ENCODE data around the gene C17orf113. TPM values are rescaled to one million over a fixed set of nuclear protein-coding genes. Genes with fewer than 3 reads are reported as not detected.

Gene C17orf113
- polyA plus RNA-seq, result 0.91 and 2.4 TPM in 2 replicates

GRCh38 chr17:42050393-42051012, at the start of gene C17orf113:
TSS of gene C17orf113 (minus strand) at chr17:42050601. CDS start at chr17:42043376, 7,225 bp downstream.

GRCh38 chr17:42097691-42098631, 47.6 kb upstream of the C17orf113 start, which contains the start of gene ZNF385C:
TSS of gene ZNF385C (minus strand) at chr17:42098473. CDS start at chr17:42063056, 35,417 bp downstream.

GRCh38 chr17:42019509-42020404, 30.6 kb downstream of the C17orf113 start, which contains the start of gene NKIRAS2:
TSS of gene NKIRAS2 (plus strand) at chr17:42020090. CDS start at chr17:42021578, 1,488 bp downstream.

GRCh38 chr17:42016941-42017865, 33.2 kb downstream of the C17orf113 start, which contains the start of gene DNAJC7:
TSS of gene DNAJC7 (minus strand) at chr17:42017439. CDS start at chr17:42017416, 23 bp downstream.

Other genes starting within 250 kb of the C17orf113 start
- 0.55 and 0.83 TPM in 2 replicates for gene P3H4, start 238.7 kb downstream of the C17orf113 start, polyA plus RNA-seq
- gene FKBP10, start 237.6 kb downstream of the C17orf113 start, polyA plus RNA-seq, result 0.62 and 0.63 TPM in 2 replicates
- 20.8 and 22.5 TPM in 2 replicates for gene NT5C3B, start 214.4 kb downstream of the C17orf113 start, polyA plus RNA-seq
- not detected in 2 replicates for gene KLHL10, start 212.8 kb downstream of the C17orf113 start, polyA plus RNA-seq
- 3.2 and 5.1 TPM in 2 replicates for gene KLHL11, start 185.2 kb downstream of the C17orf113 start, polyA plus RNA-seq
- 40.6 and 43.7 TPM in 2 replicates for gene ACLY, start 131.7 kb downstream of the C17orf113 start, polyA plus RNA-seq
- gene ODAD4, start 120.0 kb downstream of the C17orf113 start, polyA plus RNA-seq, result 6.8 TPM in 1 of 2 replicates, not detected in the other
- 5.6 and 7.3 TPM in 2 replicates for gene CNP, start 83.8 kb downstream of the C17orf113 start, polyA plus RNA-seq
- 58.9 and 120 TPM in 2 replicates for gene DNAJC7, start 33.2 kb downstream of the C17orf113 start, polyA plus RNA-seq
- gene NKIRAS2, start 30.5 kb downstream of the C17orf113 start, polyA plus RNA-seq, result 0.69 and 1.6 TPM in 2 replicates
- gene ZNF385C, start 47.9 kb upstream of the C17orf113 start, polyA plus RNA-seq, result 42.1 and 57.2 TPM in 2 replicates
- 27.4 and 68.3 TPM in 2 replicates for gene DHX58, start 62.1 kb upstream of the C17orf113 start, polyA plus RNA-seq
- gene KAT2A, start 70.8 kb upstream of the C17orf113 start, polyA plus RNA-seq, result 11.8 and 17.1 TPM in 2 replicates
- 0.62 TPM in 1 of 2 replicates, not detected in the other for gene HSPB9, start 72.2 kb upstream of the C17orf113 start, polyA plus RNA-seq
- gene RAB5C, start 104.4 kb upstream of the C17orf113 start, polyA plus RNA-seq, result 0.46 and 1.3 TPM in 2 replicates
- not detected in 2 replicates for gene KCNH4, start 130.5 kb upstream of the C17orf113 start, polyA plus RNA-seq
- gene HCRT, start 134.9 kb upstream of the C17orf113 start, polyA plus RNA-seq, result not detected in 2 replicates
- 0.25 and 1.2 TPM in 2 replicates for gene GHDC, start 143.9 kb upstream of the C17orf113 start, polyA plus RNA-seq
- gene STAT5B, start 225.8 kb upstream of the C17orf113 start, polyA plus RNA-seq, result 0.52 and 2.0 TPM in 2 replicates
- gene STAT5A, start 237.9 kb upstream of the C17orf113 start, polyA plus RNA-seq, result not detected in 2 replicates